ENCODE measurements around the gene CD19. TPM values are rescaled to one million over a fixed set of nuclear protein-coding genes. Genes with fewer than 3 reads are reported as not detected.

Gene CD19
- polyA plus RNA-seq, 3 donors = 0.28 to 0.75 (median 0.65) TPM

GRCh38 chr16:28899882-28900590, 31.7 kb upstream of the CD19 start:
- no peak for DNase-seq
- Histone ChIP-seq H3K4me1 (ENCODE audit: control insufficient read depth in 1 of 2, insufficient read depth in 2 of 2, low read length in 2 of 2) (no peaks in the 10 kb centered on the region), H3K4me2 (replicated peaks; ENCODE audit: extremely low read depth, low read length, poor library complexity, severe bottlenecking) (no peak overlapping the region), H3K27ac (ENCODE audit: low read depth in 1 of 2, low read length in 2 of 2) (no peak overlapping the region), H2AFZ (ENCODE audit: insufficient read depth, low read depth, low read length, poor library complexity, severe bottlenecking) (no peak overlapping the region), H3K79me2 (ENCODE audit: insufficient read depth, low read length) (no peaks in the 10 kb centered on the region), H3K36me3 (replicated peaks in 1 of 2; ENCODE audit: control insufficient read depth in 1 of 2, insufficient read depth in 2 of 2, low read length in 2 of 2) (peaks cover 3 to 9% of the 10 kb centered on the region in 2 donors), H3K27me3 (ENCODE audit: control insufficient read depth in 2 of 2, insufficient read depth in 2 of 2, low read length in 2 of 2) (no peaks in the 10 kb centered on the region), H3K9ac (ENCODE audit: insufficient read depth, low read length, poor library complexity, severe bottlenecking) (no peak overlapping the region), H4K20me1 (ENCODE audit: insufficient read depth, low read length) (no peaks in the 10 kb centered on the region), H3K4me3 (replicated peaks in 1 of 3; ENCODE audit: low read depth in 2 of 3, low read length in 3 of 3) (no peak overlapping the region), H3K9me3 (replicated peaks in 1 of 2; ENCODE audit: control insufficient read depth in 1 of 2, insufficient read depth in 1 of 2, low read length in 2 of 2) (no peaks in the 10 kb centered on the region)
- H3K27me3 Mint-ChIP-seq (ENCODE audit: low read depth in 3 of 3) = no peaks in the 10 kb centered on the region
- no peak for TF ChIP-seq CTCF (IDR thresholded peaks at IDR 0.05)
- no peak overlapping the region for H3K4me3 Mint-ChIP-seq
- peak overlapping the region in 1 of 7 donors; percentile 71 for H3K27ac Mint-ChIP-seq
- WGBS (ENCODE audit: insufficient coverage) = 94% methylated on average over 8 of the region's 11 CpGs
- no peaks in the 10 kb centered on the region for H3K4me1 Mint-ChIP-seq
- intact Hi-C loops (cut with micrococcal nuclease) = no loop called here
- H3K36me3 Mint-ChIP-seq = peaks cover 2 to 3% of the 10 kb centered on the region in 2 donors
- H3K9me3 Mint-ChIP-seq = no peaks in the 10 kb centered on the region

- H2AFZ ChIP-seq (ENCODE audit: insufficient read depth, low read depth, low read length, poor library complexity, severe bottlenecking) = no peak overlapping the region
- peaks cover 3 to 6% of the 10 kb centered on the region in 2 donors for H3K36me3 Mint-ChIP-seq
- peaks cover 6 to 12% of the 10 kb centered on the region in 2 donors for H3K36me3 ChIP-seq (replicated peaks in 1 of 2; ENCODE audit: control insufficient read depth in 1 of 2, insufficient read depth in 2 of 2, low read length in 2 of 2)
- no peak overlapping the region for H3K4me3 ChIP-seq (replicated peaks in 1 of 3; ENCODE audit: low read depth in 2 of 3, low read length in 3 of 3)
- 95% methylated on average over 25 of the region's 25 CpGs for WGBS (ENCODE audit: insufficient coverage)
- H3K27ac Mint-ChIP-seq = no peak overlapping the region
- no peak overlapping the region for H3K4me2 ChIP-seq (replicated peaks; ENCODE audit: extremely low read depth, low read length, poor library complexity, severe bottlenecking)
- H3K9me3 ChIP-seq (replicated peaks in 1 of 2; ENCODE audit: control insufficient read depth in 1 of 2, insufficient read depth in 1 of 2, low read length in 2 of 2) = no peaks in the 10 kb centered on the region
- no peaks in the 10 kb centered on the region for H3K9me3 Mint-ChIP-seq
- no peaks in the 10 kb centered on the region for H3K27me3 ChIP-seq (ENCODE audit: control insufficient read depth in 2 of 2, insufficient read depth in 2 of 2, low read length in 2 of 2)
- no peak for TF ChIP-seq CTCF (IDR thresholded peaks at IDR 0.05)
- DNase-seq = no peak
- H3K4me3 Mint-ChIP-seq = no peak overlapping the region
- H4K20me1 ChIP-seq (ENCODE audit: insufficient read depth, low read length) = no peaks in the 10 kb centered on the region
- H3K27me3 Mint-ChIP-seq (ENCODE audit: low read depth in 3 of 3) = no peaks in the 10 kb centered on the region
- H3K79me2 ChIP-seq (ENCODE audit: insufficient read depth, low read length) = no peaks in the 10 kb centered on the region
- intact Hi-C loops (cut with micrococcal nuclease) = no loop called here
- no peak overlapping the region for H3K27ac ChIP-seq (ENCODE audit: low read depth in 1 of 2, low read length in 2 of 2)
- H3K9ac ChIP-seq (ENCODE audit: insufficient read depth, low read length, poor library complexity, severe bottlenecking) = no peak overlapping the region
- H3K4me1 ChIP-seq (ENCODE audit: control insufficient read depth in 1 of 2, insufficient read depth in 2 of 2, low read length in 2 of 2) = no peaks in the 10 kb centered on the region
- H3K4me1 Mint-ChIP-seq = no peaks in the 10 kb centered on the region
These were observed 31.2 kb upstream of the CD19 start for GRCh38 chr16:28900601-28901000.
